SK-N-SH (cell line): ENCODE results near the gene RIOX2. TPM values are rescaled to one million over a fixed set of nuclear protein-coding genes. Genes with fewer than 3 reads are reported as not detected.

Experiments
- CTCF ChIA-PET: fragments of 300-600, 350-600 bp; formaldehyde crosslinking; extraction: SDS; loops from one replicate; lab custom pipeline; 2021; lab: Yijun Ruan, JAX
- POLR2A ChIA-PET: fragments of 350-600 bp; sonication (Branson Sonifier 250); formaldehyde crosslinking; extraction: SDS; loops from one replicate; lab custom pipeline; 2020; ENCODE audit warnings: antibody characterized with exemption, inconsistent platforms; lab: Yijun Ruan, JAX
- DNase-seq: peaks from one replicate; pipeline ENCODE4 v3.0.0; 2012
- H2AFZ ChIP-seq: fragments of 200-600 bp; sonication (generic); 2 replicates; pipeline ENCODE4 v1.8.1; 2016; ENCODE audit warnings: antibody characterized with exemption, mild to moderate bottlenecking, low read depth
- H3F3A ChIP-seq: fragments of 200-600 bp; sonication (generic); replicated peaks from 2 replicates; pipeline ENCODE3; 2016; ENCODE audit warnings: antibody characterized with exemption, mild to moderate bottlenecking; ENCODE audit not compliant: insufficient read depth
- H3K27ac ChIP-seq, 2 experiments: fragments of 200-500 bp in 1 of 2; fragments of 200-600 bp in 1 of 2; sonication (Bioruptor generic) in 1 of 2; sonication (generic), shearing (Covaris generic) in 1 of 2; 2 replicates each; pipeline versions ENCODE4 v1.5.1 to v1.6.1; 2014 to 2016; ENCODE audit warnings: low read depth in 2 of 2, inconsistent platforms in 1 of 2, low read length in 1 of 2, mild to moderate bottlenecking in 1 of 2, mixed read lengths in 1 of 2
- H3K27me3 ChIP-seq: fragments of 200-600 bp; sonication (generic), shearing (Covaris generic); 2 replicates; pipeline ENCODE4 v1.6.1; 2016; ENCODE audit warnings: mixed run types; ENCODE audit not compliant: insufficient read depth
- H3K36me3 ChIP-seq, 2 experiments: fragments of 200-500 bp in 1 of 2; fragments of 200-600 bp in 1 of 2; sonication (Bioruptor generic) in 1 of 2; sonication (generic) in 1 of 2; replicated peaks in 1 of 2; 2 replicates each; pipeline versions ENCODE3 to v1.5.1; 2014 to 2016; ENCODE audit warnings: low read length in 1 of 2, mild to moderate bottlenecking in 1 of 2; ENCODE audit not compliant: insufficient read depth in 2 of 2, control insufficient read depth in 1 of 2
- H3K4me1 ChIP-seq, 2 experiments: fragments of 200-500 bp in 1 of 2; fragments of 200-600 bp in 1 of 2; sonication (Bioruptor generic) in 1 of 2; sonication (generic), shearing (Covaris generic) in 1 of 2; 2 replicates each; pipeline versions ENCODE4 v1.5.1 to v1.6.1; 2014 to 2016; ENCODE audit warnings: low read depth in 1 of 2, low read length in 1 of 2, mixed run types in 1 of 2; ENCODE audit not compliant: insufficient read depth in 2 of 2, control insufficient read depth in 1 of 2
- H3K4me2 ChIP-seq: fragments of 200-600 bp; sonication (generic), shearing (Covaris generic); 2 replicates; pipeline ENCODE4 v1.6.1; 2017; ENCODE audit warnings: mixed run types
- H3K4me3 ChIP-seq, 2 experiments: fragments of 200-500 bp in 1 of 2; fragments of 200-600 bp in 1 of 2; sonication (Bioruptor generic) in 1 of 2; sonication (generic), shearing (Covaris generic) in 1 of 2; 2 replicates each; pipeline versions ENCODE4 v1.5.1 to v1.8.1; 2014 to 2016; ENCODE audit warnings: low read depth in 2 of 2, inconsistent platforms in 1 of 2, low read length in 1 of 2, mild to moderate bottlenecking in 1 of 2, mixed read lengths in 1 of 2, moderate library complexity in 1 of 2
- H3K79me2 ChIP-seq: fragments of 200-600 bp; sonication (generic); 2 replicates; pipeline ENCODE4 v1.8.1; 2017; ENCODE audit warnings: mild to moderate bottlenecking; ENCODE audit not compliant: insufficient read depth
- H3K9ac ChIP-seq: fragments of 200-600 bp; sonication (generic); 2 replicates; pipeline ENCODE4 v1.6.1; 2017; ENCODE audit warnings: mixed run types
- H3K9me2 ChIP-seq: fragments of 200-600 bp; sonication (generic); 2 replicates; pipeline ENCODE4 v1.6.1; 2017; ENCODE audit warnings: mixed run types
- H3K9me3 ChIP-seq: fragments of 200-600 bp; sonication (generic); 2 replicates; pipeline ENCODE4 v1.6.1; 2017; ENCODE audit warnings: mixed run types, mild to moderate bottlenecking, moderate library complexity
- H4K20me1 ChIP-seq: fragments of 200-600 bp; sonication (generic); 2 replicates; pipeline ENCODE4 v1.6.1; 2017; ENCODE audit warnings: mild to moderate bottlenecking, mixed run types; ENCODE audit not compliant: insufficient read depth
- CHD2 ChIP-seq: fragments of 150-350 bp; IDR thresholded peaks from 2 replicates; pipeline ENCODE4 v1.6.1; 2018; ENCODE audit warnings: low read length; ENCODE audit not compliant: partially characterized antibody
- FOXJ3 ChIP-seq: sonication (generic); formaldehyde crosslinking; IDR thresholded peaks from 2 replicates; pipeline ENCODE4 v1.5.1; 2020; ENCODE audit warnings: mild to moderate bottlenecking, missing genetic modification reagents
- GABPA ChIP-seq: IDR thresholded peaks from 2 replicates; pipeline ENCODE4 v1.4.0; 2012; ENCODE audit warnings: low read depth, mild to moderate bottlenecking
- GATA2 ChIP-seq: sonication (generic); formaldehyde crosslinking; IDR thresholded peaks from 2 replicates; pipeline ENCODE4 v1.5.0; 2020; ENCODE audit warnings: mild to moderate bottlenecking, missing genetic modification reagents
- JUND ChIP-seq: IDR thresholded peaks from 2 replicates; pipeline ENCODE4 v1.4.0; 2012
- NFIC ChIP-seq: IDR thresholded peaks from 2 replicates; pipeline ENCODE4 v1.4.0; 2012; ENCODE audit warnings: borderline replicate concordance
- POLR2AphosphoS5 ChIP-seq: IDR thresholded peaks from 2 replicates; pipeline ENCODE4 v1.6.1; 2012; ENCODE audit warnings: low read depth, low read length
- RCOR1 ChIP-seq: fragments of 150-350 bp; IDR thresholded peaks from 2 replicates; pipeline ENCODE4 v1.6.1; 2017; ENCODE audit warnings: antibody characterized with exemption, low read length
- RFX5 ChIP-seq: IDR thresholded peaks from 2 replicates; pipeline ENCODE4 v1.6.1; 2012; ENCODE audit warnings: mild to moderate bottlenecking, improper control_type of control experiment, low read length
- RXRA ChIP-seq: IDR thresholded peaks from 2 replicates; pipeline ENCODE4 v1.4.0; 2012; ENCODE audit warnings: low read depth, mild to moderate bottlenecking, borderline replicate concordance
- TCF12 ChIP-seq: IDR thresholded peaks from 2 replicates; pipeline ENCODE4 v1.4.0; 2012
- YY1 ChIP-seq: IDR thresholded peaks from 2 replicates; pipeline ENCODE4 v1.4.0; 2012; ENCODE audit warnings: low read depth, mild to moderate bottlenecking
- WGBS: methylation state at CpG from one replicate; pipeline ENCODE4 v1.1.6; 2017; ENCODE audit warnings: low lambda C conversion rate; 5-methylcytosine and 5-hydroxymethylcytosine counted together
- polyA plus RNA-seq, 3 experiments: library from polyadenylated mRNA; depleted of rRNA; stranded (reverse); fragments of >200 nt; gene quantifications; 2 replicates each; pipeline ENCODE4 v1.2.3, GENCODE V29; 2012
- TF ChIP-seq, protein P1 (sequence below): fragments of 150-350 bp; IDR thresholded peaks from 2 replicates; pipeline ENCODE4 v1.6.1; 2016; ENCODE audit warnings: mild to moderate bottlenecking, low read depth, low read length
- TF ChIP-seq, protein P2 (sequence below): IDR thresholded peaks from 2 replicates; pipeline ENCODE4 v1.4.0; 2012; ENCODE audit warnings: low read depth, borderline replicate concordance
- TF ChIP-seq, protein P3 (sequence below): fragments of 150-350 bp; IDR thresholded peaks from 2 replicates; pipeline ENCODE4 v1.6.1; 2017; ENCODE audit warnings: antibody characterized with exemption, low read length, low read depth, borderline replicate concordance

Gene RIOX2
- polyA plus RNA-seq, 1 of the 3 experiments (the other 2 are of a cell fraction): 12.9 TPM

- no peaks in the 10 kb centered on the region for H4K20me1 ChIP-seq
- peaks cover 18 to 25% of the 10 kb centered on the region in 2 experiments for H3K36me3 ChIP-seq
- H2AFZ ChIP-seq: no peak overlapping the region
- TF ChIP-seq NFIC: no peak
- TF ChIP-seq, protein P1, sequence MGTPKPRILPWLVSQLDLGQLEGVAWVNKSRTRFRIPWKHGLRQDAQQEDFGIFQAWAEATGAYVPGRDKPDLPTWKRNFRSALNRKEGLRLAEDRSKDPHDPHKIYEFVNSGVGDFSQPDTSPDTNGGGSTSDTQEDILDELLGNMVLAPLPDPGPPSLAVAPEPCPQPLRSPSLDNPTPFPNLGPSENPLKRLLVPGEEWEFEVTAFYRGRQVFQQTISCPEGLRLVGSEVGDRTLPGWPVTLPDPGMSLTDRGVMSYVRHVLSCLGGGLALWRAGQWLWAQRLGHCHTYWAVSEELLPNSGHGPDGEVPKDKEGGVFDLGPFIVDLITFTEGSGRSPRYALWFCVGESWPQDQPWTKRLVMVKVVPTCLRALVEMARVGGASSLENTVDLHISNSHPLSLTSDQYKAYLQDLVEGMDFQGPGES: no peak
- no peak for TF ChIP-seq GATA2 (CRISPR knock-in tag)
- H3K79me2 ChIP-seq: no peaks in the 10 kb centered on the region
- no peak overlapping the region for H3K27ac ChIP-seq
- no peaks in the 10 kb centered on the region for H3K4me1 ChIP-seq
- no peak for DNase-seq
- no peak overlapping the region for H3K4me2 ChIP-seq
- POLR2A ChIA-PET: no interaction called here
- 88% methylated on average over 1 of the region's 1 CpG for WGBS
- H3K9ac ChIP-seq: no peak overlapping the region
- H3K27me3 ChIP-seq: no peaks in the 10 kb centered on the region
- no peak overlapping the region for H3K4me3 ChIP-seq
- CTCF ChIA-PET: no interaction called here
- no peaks in the 10 kb centered on the region for H3K9me3 ChIP-seq
- H3F3A ChIP-seq: no peaks in the 10 kb centered on the region
- no peaks in the 10 kb centered on the region for H3K9me2 ChIP-seq
Observed at GRCh38 chr3:97935842-97936241, 36.4 kb downstream of the RIOX2 start.

DNA sequence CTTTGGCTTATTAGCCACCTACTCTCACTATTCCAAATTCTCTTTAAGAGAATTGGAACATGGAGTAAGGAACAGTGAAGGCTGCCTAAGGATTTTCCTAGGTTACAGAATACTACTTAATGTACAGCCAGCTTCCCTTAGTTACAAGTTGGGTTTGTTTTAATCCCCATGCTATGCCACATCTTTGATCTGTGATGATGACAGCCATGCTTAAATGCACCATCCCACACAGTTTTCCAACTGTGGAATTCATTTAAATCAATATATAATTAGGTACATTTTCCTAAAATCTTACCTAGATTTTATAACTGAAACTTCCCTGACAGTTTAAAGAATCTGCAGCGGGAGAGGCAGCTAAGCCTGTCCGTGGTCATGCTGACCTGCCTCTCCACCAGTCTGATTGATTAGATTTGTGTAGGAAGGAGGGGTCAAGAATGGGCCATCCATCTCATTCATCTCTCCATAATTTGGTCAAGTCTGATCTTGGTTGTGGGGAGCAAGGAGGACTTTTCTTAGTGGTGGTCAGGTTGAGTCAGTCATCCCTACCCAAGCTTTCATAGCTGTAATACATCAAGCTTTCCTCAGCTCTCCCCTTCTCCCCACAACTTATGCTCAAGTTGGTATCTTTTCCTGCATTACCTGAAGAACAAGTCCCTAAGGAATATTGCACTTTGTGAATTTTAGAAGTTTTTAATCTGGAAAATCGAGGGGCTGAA lies 37.1 kb downstream of the RIOX2 start:
- POLR2A ChIA-PET: no interaction called here
- CTCF ChIA-PET: no interaction called here

More for the DNA sequence above, 37.1 kb downstream of the RIOX2 start:
- Histone ChIP-seq H3K36me3 (peaks cover 23 to 24% of the 10 kb centered on the region in 2 experiments), H3K79me2 (no peaks in the 10 kb centered on the region), H3K4me3 (no peak overlapping the region), H3F3A (no peaks in the 10 kb centered on the region), H3K4me1 (no peaks in the 10 kb centered on the region), H3K9me2 (no peaks in the 10 kb centered on the region), H3K9me3 (no peaks in the 10 kb centered on the region), H4K20me1 (no peaks in the 10 kb centered on the region), H3K4me2 (no peak overlapping the region), H3K9ac (no peak overlapping the region), H3K27me3 (no peaks in the 10 kb centered on the region), H3K27ac (no peak overlapping the region), H2AFZ (no peak overlapping the region)
- 84% methylated on average over 3 of the region's 3 CpGs for WGBS
- DNase-seq: no peak
- TF ChIP-seq, protein P2, sequence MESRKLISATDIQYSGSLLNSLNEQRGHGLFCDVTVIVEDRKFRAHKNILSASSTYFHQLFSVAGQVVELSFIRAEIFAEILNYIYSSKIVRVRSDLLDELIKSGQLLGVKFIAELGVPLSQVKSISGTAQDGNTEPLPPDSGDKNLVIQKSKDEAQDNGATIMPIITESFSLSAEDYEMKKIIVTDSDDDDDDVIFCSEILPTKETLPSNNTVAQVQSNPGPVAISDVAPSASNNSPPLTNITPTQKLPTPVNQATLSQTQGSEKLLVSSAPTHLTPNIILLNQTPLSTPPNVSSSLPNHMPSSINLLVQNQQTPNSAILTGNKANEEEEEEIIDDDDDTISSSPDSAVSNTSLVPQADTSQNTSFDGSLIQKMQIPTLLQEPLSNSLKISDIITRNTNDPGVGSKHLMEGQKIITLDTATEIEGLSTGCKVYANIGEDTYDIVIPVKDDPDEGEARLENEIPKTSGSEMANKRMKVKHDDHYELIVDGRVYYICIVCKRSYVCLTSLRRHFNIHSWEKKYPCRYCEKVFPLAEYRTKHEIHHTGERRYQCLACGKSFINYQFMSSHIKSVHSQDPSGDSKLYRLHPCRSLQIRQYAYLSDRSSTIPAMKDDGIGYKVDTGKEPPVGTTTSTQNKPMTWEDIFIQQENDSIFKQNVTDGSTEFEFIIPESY: no peak
- TF ChIP-seq FOXJ3 (CRISPR knock-in tag): no peak
- no peak for TF ChIP-seq TCF12
- TF ChIP-seq RXRA: no peak
- no peak for TF ChIP-seq YY1
- TF ChIP-seq CHD2: no peak
- TF ChIP-seq GATA2 (CRISPR knock-in tag): no peak
- TF ChIP-seq RFX5: no peak
- TF ChIP-seq JUND: no peak
- no peak for TF ChIP-seq POLR2AphosphoS5
- no peak for TF ChIP-seq GABPA
- TF ChIP-seq, protein P1: no peak
- TF ChIP-seq RCOR1: no peak
- TF ChIP-seq NFIC: no peak
- TF ChIP-seq, protein P3, sequence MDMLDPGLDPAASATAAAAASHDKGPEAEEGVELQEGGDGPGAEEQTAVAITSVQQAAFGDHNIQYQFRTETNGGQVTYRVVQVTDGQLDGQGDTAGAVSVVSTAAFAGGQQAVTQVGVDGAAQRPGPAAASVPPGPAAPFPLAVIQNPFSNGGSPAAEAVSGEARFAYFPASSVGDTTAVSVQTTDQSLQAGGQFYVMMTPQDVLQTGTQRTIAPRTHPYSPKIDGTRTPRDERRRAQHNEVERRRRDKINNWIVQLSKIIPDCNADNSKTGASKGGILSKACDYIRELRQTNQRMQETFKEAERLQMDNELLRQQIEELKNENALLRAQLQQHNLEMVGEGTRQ: no peak
